SK-N-SH (cell line): Measurements from ENCODE around the gene TMEM63B. TPM values are rescaled to one million over a fixed set of nuclear protein-coding genes. Genes with fewer than 3 reads are reported as not detected.

Experiments used
- CTCF ChIA-PET: fragments of 300-600, 350-600 bp; formaldehyde crosslinking; extraction: SDS; loops from one replicate; lab custom pipeline; 2021; lab: Yijun Ruan, JAX
- POLR2A ChIA-PET: fragments of 350-600 bp; sonication (Branson Sonifier 250); formaldehyde crosslinking; extraction: SDS; loops from one replicate; lab custom pipeline; 2020; ENCODE audit warnings: antibody characterized with exemption, inconsistent platforms; lab: Yijun Ruan, JAX
- DNase-seq: peaks from one replicate; pipeline ENCODE4 v3.0.0; 2012
- H2AFZ ChIP-seq: fragments of 200-600 bp; sonication (generic); 2 replicates; pipeline ENCODE4 v1.8.1; 2016; ENCODE audit warnings: antibody characterized with exemption, mild to moderate bottlenecking, low read depth
- H3F3A ChIP-seq: fragments of 200-600 bp; sonication (generic); replicated peaks from 2 replicates; pipeline ENCODE3; 2016; ENCODE audit warnings: antibody characterized with exemption, mild to moderate bottlenecking; ENCODE audit not compliant: insufficient read depth
- H3K27ac ChIP-seq, 2 experiments: fragments of 200-500 bp in 1 of 2; fragments of 200-600 bp in 1 of 2; sonication (Bioruptor generic) in 1 of 2; sonication (generic), shearing (Covaris generic) in 1 of 2; 2 replicates each; pipeline versions ENCODE4 v1.5.1 to v1.6.1; 2014 to 2016; ENCODE audit warnings: low read depth in 2 of 2, inconsistent platforms in 1 of 2, low read length in 1 of 2, mild to moderate bottlenecking in 1 of 2, mixed read lengths in 1 of 2
- H3K27me3 ChIP-seq: fragments of 200-600 bp; sonication (generic), shearing (Covaris generic); 2 replicates; pipeline ENCODE4 v1.6.1; 2016; ENCODE audit warnings: mixed run types; ENCODE audit not compliant: insufficient read depth
- H3K36me3 ChIP-seq, 2 experiments: fragments of 200-500 bp in 1 of 2; fragments of 200-600 bp in 1 of 2; sonication (Bioruptor generic) in 1 of 2; sonication (generic) in 1 of 2; replicated peaks in 1 of 2; 2 replicates each; pipeline versions ENCODE3 to v1.5.1; 2014 to 2016; ENCODE audit warnings: low read length in 1 of 2, mild to moderate bottlenecking in 1 of 2; ENCODE audit not compliant: insufficient read depth in 2 of 2, control insufficient read depth in 1 of 2
- H3K4me1 ChIP-seq, 2 experiments: fragments of 200-500 bp in 1 of 2; fragments of 200-600 bp in 1 of 2; sonication (Bioruptor generic) in 1 of 2; sonication (generic), shearing (Covaris generic) in 1 of 2; 2 replicates each; pipeline versions ENCODE4 v1.5.1 to v1.6.1; 2014 to 2016; ENCODE audit warnings: low read depth in 1 of 2, low read length in 1 of 2, mixed run types in 1 of 2; ENCODE audit not compliant: insufficient read depth in 2 of 2, control insufficient read depth in 1 of 2
- H3K4me2 ChIP-seq: fragments of 200-600 bp; sonication (generic), shearing (Covaris generic); 2 replicates; pipeline ENCODE4 v1.6.1; 2017; ENCODE audit warnings: mixed run types
- H3K4me3 ChIP-seq, 2 experiments: fragments of 200-500 bp in 1 of 2; fragments of 200-600 bp in 1 of 2; sonication (Bioruptor generic) in 1 of 2; sonication (generic), shearing (Covaris generic) in 1 of 2; 2 replicates each; pipeline versions ENCODE4 v1.5.1 to v1.8.1; 2014 to 2016; ENCODE audit warnings: low read depth in 2 of 2, inconsistent platforms in 1 of 2, low read length in 1 of 2, mild to moderate bottlenecking in 1 of 2, mixed read lengths in 1 of 2, moderate library complexity in 1 of 2
- H3K79me2 ChIP-seq: fragments of 200-600 bp; sonication (generic); 2 replicates; pipeline ENCODE4 v1.8.1; 2017; ENCODE audit warnings: mild to moderate bottlenecking; ENCODE audit not compliant: insufficient read depth
- H3K9ac ChIP-seq: fragments of 200-600 bp; sonication (generic); 2 replicates; pipeline ENCODE4 v1.6.1; 2017; ENCODE audit warnings: mixed run types
- H3K9me2 ChIP-seq: fragments of 200-600 bp; sonication (generic); 2 replicates; pipeline ENCODE4 v1.6.1; 2017; ENCODE audit warnings: mixed run types
- H3K9me3 ChIP-seq: fragments of 200-600 bp; sonication (generic); 2 replicates; pipeline ENCODE4 v1.6.1; 2017; ENCODE audit warnings: mixed run types, mild to moderate bottlenecking, moderate library complexity
- H4K20me1 ChIP-seq: fragments of 200-600 bp; sonication (generic); 2 replicates; pipeline ENCODE4 v1.6.1; 2017; ENCODE audit warnings: mild to moderate bottlenecking, mixed run types; ENCODE audit not compliant: insufficient read depth
- FOXJ3 ChIP-seq: sonication (generic); formaldehyde crosslinking; IDR thresholded peaks from 2 replicates; pipeline ENCODE4 v1.5.1; 2020; ENCODE audit warnings: mild to moderate bottlenecking, missing genetic modification reagents
- JUND ChIP-seq: IDR thresholded peaks from 2 replicates; pipeline ENCODE4 v1.4.0; 2012
- RAD21 ChIP-seq: IDR thresholded peaks from 2 replicates; pipeline ENCODE4 v1.6.1; 2012; ENCODE audit warnings: mild to moderate bottlenecking, low read length
- TAF1 ChIP-seq: IDR thresholded peaks from 2 replicates; pipeline ENCODE4 v1.6.1; 2012; ENCODE audit warnings: low read depth, mild to moderate bottlenecking, low read length, moderate library complexity, borderline replicate concordance
- TCF12 ChIP-seq: IDR thresholded peaks from 2 replicates; pipeline ENCODE4 v1.4.0; 2012
- TEAD4 ChIP-seq: IDR thresholded peaks from 2 replicates; pipeline ENCODE4 v1.4.0; 2012; ENCODE audit warnings: mild to moderate bottlenecking, borderline replicate concordance; ENCODE audit not compliant: insufficient read depth
- WGBS: methylation state at CpG from one replicate; pipeline ENCODE4 v1.1.6; 2017; ENCODE audit warnings: low lambda C conversion rate; 5-methylcytosine and 5-hydroxymethylcytosine counted together
- polyA plus RNA-seq, 3 experiments: library from polyadenylated mRNA; depleted of rRNA; stranded (reverse); fragments of >200 nt; gene quantifications; 2 replicates each; pipeline ENCODE4 v1.2.3, GENCODE V29; 2012
- TF ChIP-seq, protein P1 (sequence below): fragments of 200-600 bp; sonication (generic); IDR thresholded peaks from 2 replicates; pipeline ENCODE4 v1.6.1; 2017; ENCODE audit warnings: antibody characterized with exemption, mild to moderate bottlenecking, moderate library complexity
- TF ChIP-seq, protein P2 (sequence below): IDR thresholded peaks from 2 replicates; pipeline ENCODE4; 2012
- TF ChIP-seq, protein P3 (sequence below): IDR thresholded peaks from 2 replicates; pipeline ENCODE4 v1.4.0; 2012; ENCODE audit warnings: low read depth, borderline replicate concordance

The TMEM63B gene
- polyA plus RNA-seq, 1 of the 3 experiments (the other 2 are of a cell fraction): 52.7 TPM

DNA sequence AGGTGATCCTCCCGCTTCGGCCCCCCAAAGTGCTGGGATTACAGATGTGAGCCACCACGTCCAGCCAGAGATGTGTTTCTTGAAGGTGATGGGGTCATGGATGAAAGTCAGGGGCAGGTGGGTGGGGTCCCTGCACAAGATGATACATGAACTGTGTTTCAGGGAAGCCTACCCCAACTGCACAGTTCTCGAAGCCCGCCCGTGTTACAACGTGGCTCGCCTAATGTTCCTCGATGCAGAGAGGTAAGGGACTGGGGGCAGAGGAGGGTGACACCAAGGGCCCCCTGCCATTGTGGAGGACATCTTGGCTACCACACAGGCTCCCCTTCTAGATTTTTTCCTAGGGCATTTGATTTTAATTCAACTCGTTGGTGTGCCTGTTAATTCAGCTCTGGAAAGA is 19.3 kb downstream of the TMEM63B start (continued):
- TF ChIP-seq, protein P1, sequence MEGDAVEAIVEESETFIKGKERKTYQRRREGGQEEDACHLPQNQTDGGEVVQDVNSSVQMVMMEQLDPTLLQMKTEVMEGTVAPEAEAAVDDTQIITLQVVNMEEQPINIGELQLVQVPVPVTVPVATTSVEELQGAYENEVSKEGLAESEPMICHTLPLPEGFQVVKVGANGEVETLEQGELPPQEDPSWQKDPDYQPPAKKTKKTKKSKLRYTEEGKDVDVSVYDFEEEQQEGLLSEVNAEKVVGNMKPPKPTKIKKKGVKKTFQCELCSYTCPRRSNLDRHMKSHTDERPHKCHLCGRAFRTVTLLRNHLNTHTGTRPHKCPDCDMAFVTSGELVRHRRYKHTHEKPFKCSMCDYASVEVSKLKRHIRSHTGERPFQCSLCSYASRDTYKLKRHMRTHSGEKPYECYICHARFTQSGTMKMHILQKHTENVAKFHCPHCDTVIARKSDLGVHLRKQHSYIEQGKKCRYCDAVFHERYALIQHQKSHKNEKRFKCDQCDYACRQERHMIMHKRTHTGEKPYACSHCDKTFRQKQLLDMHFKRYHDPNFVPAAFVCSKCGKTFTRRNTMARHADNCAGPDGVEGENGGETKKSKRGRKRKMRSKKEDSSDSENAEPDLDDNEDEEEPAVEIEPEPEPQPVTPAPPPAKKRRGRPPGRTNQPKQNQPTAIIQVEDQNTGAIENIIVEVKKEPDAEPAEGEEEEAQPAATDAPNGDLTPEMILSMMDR: no peak
- no peak for TF ChIP-seq RAD21
- TF ChIP-seq TCF12: no peak
- no peak for TF ChIP-seq TAF1
- no peak for TF ChIP-seq FOXJ3 (CRISPR knock-in tag)
- TF ChIP-seq, protein P2, sequence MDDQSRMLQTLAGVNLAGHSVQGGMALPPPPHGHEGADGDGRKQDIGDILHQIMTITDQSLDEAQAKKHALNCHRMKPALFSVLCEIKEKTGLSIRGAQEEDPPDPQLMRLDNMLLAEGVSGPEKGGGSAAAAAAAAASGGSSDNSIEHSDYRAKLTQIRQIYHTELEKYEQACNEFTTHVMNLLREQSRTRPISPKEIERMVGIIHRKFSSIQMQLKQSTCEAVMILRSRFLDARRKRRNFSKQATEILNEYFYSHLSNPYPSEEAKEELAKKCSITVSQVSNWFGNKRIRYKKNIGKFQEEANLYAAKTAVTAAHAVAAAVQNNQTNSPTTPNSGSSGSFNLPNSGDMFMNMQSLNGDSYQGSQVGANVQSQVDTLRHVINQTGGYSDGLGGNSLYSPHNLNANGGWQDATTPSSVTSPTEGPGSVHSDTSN: no peak
- TF ChIP-seq, protein P3, sequence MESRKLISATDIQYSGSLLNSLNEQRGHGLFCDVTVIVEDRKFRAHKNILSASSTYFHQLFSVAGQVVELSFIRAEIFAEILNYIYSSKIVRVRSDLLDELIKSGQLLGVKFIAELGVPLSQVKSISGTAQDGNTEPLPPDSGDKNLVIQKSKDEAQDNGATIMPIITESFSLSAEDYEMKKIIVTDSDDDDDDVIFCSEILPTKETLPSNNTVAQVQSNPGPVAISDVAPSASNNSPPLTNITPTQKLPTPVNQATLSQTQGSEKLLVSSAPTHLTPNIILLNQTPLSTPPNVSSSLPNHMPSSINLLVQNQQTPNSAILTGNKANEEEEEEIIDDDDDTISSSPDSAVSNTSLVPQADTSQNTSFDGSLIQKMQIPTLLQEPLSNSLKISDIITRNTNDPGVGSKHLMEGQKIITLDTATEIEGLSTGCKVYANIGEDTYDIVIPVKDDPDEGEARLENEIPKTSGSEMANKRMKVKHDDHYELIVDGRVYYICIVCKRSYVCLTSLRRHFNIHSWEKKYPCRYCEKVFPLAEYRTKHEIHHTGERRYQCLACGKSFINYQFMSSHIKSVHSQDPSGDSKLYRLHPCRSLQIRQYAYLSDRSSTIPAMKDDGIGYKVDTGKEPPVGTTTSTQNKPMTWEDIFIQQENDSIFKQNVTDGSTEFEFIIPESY: no peak
- no peak for TF ChIP-seq JUND
- TF ChIP-seq, all 33 proteins: peak for 0

DNA sequence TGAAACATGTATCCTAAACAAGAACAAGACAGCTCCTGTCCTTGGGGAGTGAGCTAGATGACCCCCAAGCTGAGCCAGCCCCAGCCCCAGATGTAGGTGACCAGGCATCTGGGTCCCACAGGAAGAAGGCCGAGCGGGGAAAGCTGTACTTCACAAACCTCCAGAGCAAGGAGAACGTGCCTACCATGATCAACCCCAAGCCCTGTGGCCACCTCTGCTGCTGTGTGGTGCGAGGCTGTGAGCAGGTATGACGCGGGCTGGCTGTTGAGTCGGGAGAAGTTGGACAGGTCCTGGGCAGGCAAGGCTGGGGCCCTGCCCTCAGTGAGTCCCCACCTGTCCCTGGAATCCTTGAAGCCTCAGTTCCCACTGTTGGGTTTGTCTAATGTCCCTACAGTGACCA is 19.9 kb downstream of the TMEM63B start:
- ChIA-PET CTCF (interaction anchor here (1.0 to 1.6 kb wide), 3 partner anchors 25 to 51 kb away, joined by 3 to 6 read pairs (median 4); no protein-coding TSS in a partner anchor), POLR2A (no interaction called here)
- no peak for DNase-seq
- Histone ChIP-seq H3K9me3 (no peaks in the 10 kb centered on the region), H3K36me3 (peaks cover 15 to 28% of the 10 kb centered on the region in 2 experiments), H3K4me1 (peaks cover 0 to 3% of the 10 kb centered on the region in 2 experiments; a peak in 1 of 4 replicates), H4K20me1 (no peaks in the 10 kb centered on the region), H3K27ac (no peak overlapping the region), H3K9me2 (no peaks in the 10 kb centered on the region), H3K4me2 (no peak overlapping the region), H3K4me3 (no peak overlapping the region), H3K79me2 (no peaks in the 10 kb centered on the region), H3F3A (no peaks in the 10 kb centered on the region), H3K27me3 (no peaks in the 10 kb centered on the region), H3K9ac (no peak overlapping the region), H2AFZ (no peak overlapping the region)
- TF ChIP-seq TEAD4: no peak
- TF ChIP-seq, protein P2: no peak
- WGBS: 95% methylated on average over 7 of the region's 7 CpGs
